Kidney epithelial cell (primary cell): ENCODE data around the gene MYL10. TPM values are rescaled to one million over a fixed set of nuclear protein-coding genes. Genes with fewer than 3 reads are reported as not detected.
"Not testable (repeated sequence)": the region's sequence is repeated elsewhere in the genome, so short reads cannot be mapped to it uniquely, and the experiment has no call there.

Experiments
- DNase-seq: peaks from one replicate; pipeline ENCODE4 v3.0.0-alpha.2; 2010; ENCODE audit warnings: low read depth
- H3K27me3 ChIP-seq: 2 replicates; pipeline ENCODE4 v1.6.0; 2011; ENCODE audit warnings: low read length; ENCODE audit not compliant: control insufficient read depth, insufficient read depth
- H3K36me3 ChIP-seq: 2 replicates; pipeline ENCODE4 v1.5.1; 2011; ENCODE audit warnings: low read length; ENCODE audit not compliant: control insufficient read depth, insufficient read depth
- H3K4me3 ChIP-seq: 2 replicates; pipeline ENCODE4 v1.5.1; 2011; ENCODE audit warnings: low read depth, mild to moderate bottlenecking, control low read depth, low read length
- total RNA-seq: library from RNA; depleted of rRNA; stranded (reverse); fragments of >200 nt; gene quantifications from 2 replicates; pipeline ENCODE4 v1.2.3, GENCODE V29; 2015
- TF ChIP-seq, protein P1 (sequence below): IDR thresholded peaks from 2 replicates; pipeline ENCODE4 v1.5.1; 2011; ENCODE audit warnings: mild to moderate bottlenecking, moderate library complexity, low read length, control low read depth, inconsistent platforms; ENCODE audit not compliant: insufficient read depth, poor library complexity, severe bottlenecking

The MYL10 gene
- total RNA-seq, 1 donor from 2014 or later: not detected

- TF ChIP-seq, protein P1, sequence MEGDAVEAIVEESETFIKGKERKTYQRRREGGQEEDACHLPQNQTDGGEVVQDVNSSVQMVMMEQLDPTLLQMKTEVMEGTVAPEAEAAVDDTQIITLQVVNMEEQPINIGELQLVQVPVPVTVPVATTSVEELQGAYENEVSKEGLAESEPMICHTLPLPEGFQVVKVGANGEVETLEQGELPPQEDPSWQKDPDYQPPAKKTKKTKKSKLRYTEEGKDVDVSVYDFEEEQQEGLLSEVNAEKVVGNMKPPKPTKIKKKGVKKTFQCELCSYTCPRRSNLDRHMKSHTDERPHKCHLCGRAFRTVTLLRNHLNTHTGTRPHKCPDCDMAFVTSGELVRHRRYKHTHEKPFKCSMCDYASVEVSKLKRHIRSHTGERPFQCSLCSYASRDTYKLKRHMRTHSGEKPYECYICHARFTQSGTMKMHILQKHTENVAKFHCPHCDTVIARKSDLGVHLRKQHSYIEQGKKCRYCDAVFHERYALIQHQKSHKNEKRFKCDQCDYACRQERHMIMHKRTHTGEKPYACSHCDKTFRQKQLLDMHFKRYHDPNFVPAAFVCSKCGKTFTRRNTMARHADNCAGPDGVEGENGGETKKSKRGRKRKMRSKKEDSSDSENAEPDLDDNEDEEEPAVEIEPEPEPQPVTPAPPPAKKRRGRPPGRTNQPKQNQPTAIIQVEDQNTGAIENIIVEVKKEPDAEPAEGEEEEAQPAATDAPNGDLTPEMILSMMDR: no peak
- Histone ChIP-seq H3K36me3 (no peaks in the 10 kb centered on the region), H3K4me3 (no peak overlapping the region), H3K27me3 (no peaks in the 10 kb centered on the region)
- no peak for DNase-seq
Observed at GRCh38 chr7:101645951-101646350, 16.9 kb upstream of the MYL10 start.

GRCh38 chr7:101644879-101645278 is 15.8 kb upstream of the MYL10 start:
- H3K36me3 ChIP-seq: no peaks in the 10 kb centered on the region
- H3K27me3 ChIP-seq: no peaks in the 10 kb centered on the region
- no peak for DNase-seq
- TF ChIP-seq, protein P1: no peak
- H3K4me3 ChIP-seq: no peak overlapping the region

- DNase-seq, H3K4me3 ChIP-seq, H3K36me3 ChIP-seq, H3K27me3 ChIP-seq: not testable (repeated sequence)
Observed at GRCh38 chr7:101639127-101639526, 10.0 kb upstream of the MYL10 start.

DNA sequence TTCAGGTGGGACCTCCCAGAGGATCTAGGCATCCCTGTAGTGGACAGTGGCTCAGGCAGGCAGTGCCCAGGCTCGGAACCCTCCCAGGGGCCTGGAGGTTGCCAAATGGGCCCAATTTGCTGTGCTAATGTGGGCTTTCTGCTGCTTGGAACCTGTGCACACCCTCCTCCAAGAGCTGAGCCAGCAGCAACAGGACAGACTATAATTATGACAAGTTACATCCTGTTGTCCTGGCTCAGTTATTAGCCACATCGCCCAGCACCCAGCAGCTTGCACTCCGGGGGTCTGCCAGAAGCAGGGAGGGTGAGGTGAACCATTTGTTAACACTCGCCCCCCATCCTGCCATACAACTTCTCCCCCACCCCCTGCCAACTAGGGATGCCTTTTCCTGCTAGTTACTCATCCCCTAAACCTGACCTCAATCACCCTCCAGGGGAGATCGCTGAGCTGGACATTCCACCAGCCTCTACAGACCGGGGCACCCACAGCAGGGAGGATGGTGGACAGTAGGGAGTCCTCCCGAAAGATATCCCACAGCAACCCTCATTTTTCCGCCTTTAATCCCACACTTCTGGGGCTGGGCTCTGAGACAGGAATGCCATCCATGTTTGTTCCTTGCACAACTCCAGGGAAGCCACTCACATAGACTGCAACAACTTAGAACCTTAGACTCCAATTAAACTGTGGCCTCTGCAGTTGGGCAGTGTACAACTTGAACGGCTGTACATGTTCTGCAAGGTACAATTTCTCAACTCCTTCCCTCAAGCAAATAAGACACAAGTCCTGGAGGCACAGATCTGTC is 7.9 kb upstream of the MYL10 start:
- TF ChIP-seq, protein P1: no peak
- H3K36me3 ChIP-seq: no peaks in the 10 kb centered on the region
- H3K27me3 ChIP-seq: no peaks in the 10 kb centered on the region
- no peak for DNase-seq
- H3K4me3 ChIP-seq: no peak overlapping the region

GRCh38 chr7:101635484-101635883 is 6.4 kb upstream of the MYL10 start:
- TF ChIP-seq, protein P1: no peak
- Histone ChIP-seq H3K36me3 (no peaks in the 10 kb centered on the region), H3K27me3 (no peaks in the 10 kb centered on the region), H3K4me3 (no peak overlapping the region)
- no peak for DNase-seq

DNA sequence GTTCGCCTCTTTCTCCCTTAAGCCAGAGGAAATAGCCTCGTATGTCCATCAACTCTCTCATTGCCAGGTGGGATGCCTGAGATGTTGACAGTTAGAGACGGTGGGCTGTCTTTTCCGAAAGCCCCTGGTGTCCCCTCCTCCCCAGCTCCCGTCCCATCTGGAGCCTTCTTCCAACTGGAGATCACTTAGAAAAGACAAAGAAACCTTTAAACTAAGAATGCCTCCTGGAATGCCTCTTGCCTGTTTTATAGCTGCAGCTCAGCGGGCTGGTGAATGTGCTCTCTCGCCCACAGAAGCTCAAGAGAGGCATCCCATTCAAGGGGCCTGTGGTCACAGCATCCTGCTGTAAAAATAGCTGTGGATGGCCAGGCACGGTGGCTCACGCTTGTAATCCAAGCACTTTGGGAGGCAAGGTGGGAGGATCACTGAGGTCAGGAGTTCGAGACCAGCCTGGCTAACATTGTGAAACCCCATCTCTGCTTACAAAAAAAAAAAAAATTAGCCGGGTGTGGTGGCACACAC is 5.2 kb upstream of the MYL10 start:
- Histone ChIP-seq H3K36me3 (no peaks in the 10 kb centered on the region), H3K27me3 (no peaks in the 10 kb centered on the region), H3K4me3 (no peak overlapping the region)
- DNase-seq: no peak
- TF ChIP-seq, protein P1: no peak
